Measurements from ENCODE around the gene EIF4G1.

The EIF4G1 gene

DNA sequence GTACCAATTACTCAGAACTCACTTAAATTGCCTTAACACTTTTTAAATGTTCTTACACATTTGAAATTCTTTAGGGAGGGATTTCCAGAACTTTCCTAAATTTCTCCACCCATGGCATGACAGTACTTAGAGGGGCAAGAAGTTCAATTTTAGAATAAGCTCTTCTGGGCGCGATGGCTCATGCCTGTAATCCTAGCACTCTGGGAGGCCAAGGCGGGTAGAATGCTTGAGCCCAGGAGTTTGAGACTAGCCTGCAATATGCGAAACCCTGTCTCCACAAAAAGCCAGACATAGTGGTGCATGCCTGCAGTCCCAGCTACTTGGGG is 33.6 kb downstream of the EIF4G1 start:
- Histone ChIP-seq H3F3A (ENCODE audit: insufficient read depth, low read length) (no peaks in the 10 kb centered on the region), H4K20me1 (ENCODE audit: insufficient read depth, low read length) (no peaks in the 10 kb centered on the region), H3K4me1 (ENCODE audit: insufficient read depth, low read length, severe bottlenecking) (no peaks in the 10 kb centered on the region), H3K27me3 (ENCODE audit: insufficient read depth, low read length) (no peaks in the 10 kb centered on the region), H3K9me3 (ENCODE audit: low read length) (no peaks in the 10 kb centered on the region), H3K4me3 (ENCODE audit: low read depth, low read length, poor library complexity, severe bottlenecking) (no peak overlapping the region), H3K9me2 (ENCODE audit: low read depth, low read length) (no peaks in the 10 kb centered on the region), H3K36me3 (ENCODE audit: insufficient read depth, low read length) (no peaks in the 10 kb centered on the region), H3K4me2 (ENCODE audit: low read length) (no peak overlapping the region), H2AFZ (ENCODE audit: low read length) (no peak overlapping the region), H3K79me2 (ENCODE audit: insufficient read depth, low read length) (no peaks in the 10 kb centered on the region), H3K27ac (ENCODE audit: low read depth, low read length, poor library complexity, severe bottlenecking) (no peak overlapping the region), H3K9ac (ENCODE audit: low read length) (no peak overlapping the region)
- TF ChIP-seq CTCF (IDR thresholded peaks at IDR 0.05; ENCODE audit: low read length) (no peak), EZH2 (IDR thresholded peaks at IDR 0.05; ENCODE audit: borderline replicate concordance, low read length) (no peak)

DNA sequence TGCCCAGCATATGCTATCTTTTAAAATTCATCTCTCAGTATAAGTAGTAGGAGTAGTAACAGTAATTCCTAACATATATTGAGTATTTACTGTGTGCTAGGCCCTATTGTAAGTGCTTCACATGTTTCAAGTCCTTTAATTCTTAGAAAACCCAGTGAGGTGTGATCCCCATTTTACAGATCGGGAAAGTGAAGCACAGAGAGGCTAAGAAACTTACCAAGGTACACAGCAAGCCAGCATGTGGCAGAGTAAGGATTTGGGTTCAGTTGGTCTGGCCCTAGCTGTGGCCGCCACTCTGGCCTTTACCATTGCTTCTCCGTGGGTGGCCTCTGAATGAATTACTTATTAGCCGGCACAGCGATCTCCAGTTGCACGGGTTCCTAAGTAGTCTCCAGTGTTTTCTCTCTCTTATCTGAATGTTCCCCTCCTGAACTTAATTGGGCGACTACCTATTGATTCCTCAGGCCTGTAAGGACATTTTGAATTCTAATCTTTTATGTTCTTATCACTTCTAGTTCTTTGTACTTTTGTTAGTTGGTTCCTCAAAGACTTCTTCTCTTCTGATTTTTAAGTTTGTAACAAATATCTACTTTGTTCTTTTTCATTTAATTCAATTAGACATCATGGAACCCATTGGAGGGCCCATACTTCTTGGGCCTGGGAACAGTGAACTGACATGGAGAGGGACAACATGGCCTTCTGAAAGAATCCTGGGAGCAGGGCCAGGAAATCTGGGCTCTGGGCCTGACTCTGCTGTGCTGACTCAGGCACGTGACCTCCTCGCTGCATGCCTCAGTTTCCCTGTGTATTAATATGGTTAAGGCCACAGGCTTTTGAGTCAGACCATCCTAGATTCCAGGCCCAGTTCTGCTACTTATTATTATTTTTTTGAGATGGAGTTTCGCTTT is 35.4 kb downstream of the EIF4G1 start:
- peaks cover 3% of the 10 kb centered on the region for H3K4me1 ChIP-seq (ENCODE audit: insufficient read depth, low read length, severe bottlenecking)
- no peak overlapping the region for H2AFZ ChIP-seq (ENCODE audit: low read length)

GRCh38 chr3:184350618-184351017 is 36.2 kb downstream of the EIF4G1 start:
- no peaks in the 10 kb centered on the region for H3K36me3 ChIP-seq (ENCODE audit: insufficient read depth, low read length)
- no peak overlapping the region for H3K4me3 ChIP-seq (ENCODE audit: low read depth, low read length, poor library complexity, severe bottlenecking)
- H3K27ac ChIP-seq (ENCODE audit: low read depth, low read length, poor library complexity, severe bottlenecking) = no peak overlapping the region
- no peaks in the 10 kb centered on the region for H4K20me1 ChIP-seq (ENCODE audit: insufficient read depth, low read length)
- H3K9me2 ChIP-seq (ENCODE audit: low read depth, low read length) = no peaks in the 10 kb centered on the region
- TF ChIP-seq CTCF (IDR thresholded peaks at IDR 0.05; ENCODE audit: low read length) (no peak), EZH2 (IDR thresholded peaks at IDR 0.05; ENCODE audit: borderline replicate concordance, low read length) (no peak)
- no peak overlapping the region for H3K9ac ChIP-seq (ENCODE audit: low read length)
- H3F3A ChIP-seq (ENCODE audit: insufficient read depth, low read length) = no peaks in the 10 kb centered on the region
- H3K79me2 ChIP-seq (ENCODE audit: insufficient read depth, low read length) = no peaks in the 10 kb centered on the region
- no peaks in the 10 kb centered on the region for H3K27me3 ChIP-seq (ENCODE audit: insufficient read depth, low read length)
- no peak overlapping the region for H2AFZ ChIP-seq (ENCODE audit: low read length)
- H3K4me2 ChIP-seq (ENCODE audit: low read length) = no peak overlapping the region
- H3K4me1 ChIP-seq (ENCODE audit: insufficient read depth, low read length, severe bottlenecking) = peaks cover 3% of the 10 kb centered on the region
- no peaks in the 10 kb centered on the region for H3K9me3 ChIP-seq (ENCODE audit: low read length)

More for the DNA sequence above, 35.4 kb downstream of the EIF4G1 start:
- H3F3A ChIP-seq (ENCODE audit: insufficient read depth, low read length) = no peaks in the 10 kb centered on the region
- H3K27ac ChIP-seq (ENCODE audit: low read depth, low read length, poor library complexity, severe bottlenecking) = no peak overlapping the region
- H3K9me3 ChIP-seq (ENCODE audit: low read length) = no peaks in the 10 kb centered on the region
- H3K4me3 ChIP-seq (ENCODE audit: low read depth, low read length, poor library complexity, severe bottlenecking) = no peak overlapping the region
- H3K36me3 ChIP-seq (ENCODE audit: insufficient read depth, low read length) = no peaks in the 10 kb centered on the region
- no peak overlapping the region for H3K9ac ChIP-seq (ENCODE audit: low read length)
- H3K27me3 ChIP-seq (ENCODE audit: insufficient read depth, low read length) = no peaks in the 10 kb centered on the region
- no peak for TF ChIP-seq EZH2 (IDR thresholded peaks at IDR 0.05; ENCODE audit: borderline replicate concordance, low read length)
- TF ChIP-seq CTCF (IDR thresholded peaks at IDR 0.05; ENCODE audit: low read length) = no peak
- no peaks in the 10 kb centered on the region for H4K20me1 ChIP-seq (ENCODE audit: insufficient read depth, low read length)
- no peaks in the 10 kb centered on the region for H3K9me2 ChIP-seq (ENCODE audit: low read depth, low read length)
- no peak overlapping the region for H3K4me2 ChIP-seq (ENCODE audit: low read length)
- no peaks in the 10 kb centered on the region for H3K79me2 ChIP-seq (ENCODE audit: insufficient read depth, low read length)

All from OCI-LY1 (cell line).